Measurements from ENCODE around the gene ACSM5.
A peak's percentile ranks its signal among the peaks of the same experiment; 100 is the strongest.
"Not testable (repeated sequence)": the region's sequence is repeated elsewhere in the genome, so short reads cannot be mapped to it uniquely, and the experiment has no call there.

ACSM5 gene

DNA sequence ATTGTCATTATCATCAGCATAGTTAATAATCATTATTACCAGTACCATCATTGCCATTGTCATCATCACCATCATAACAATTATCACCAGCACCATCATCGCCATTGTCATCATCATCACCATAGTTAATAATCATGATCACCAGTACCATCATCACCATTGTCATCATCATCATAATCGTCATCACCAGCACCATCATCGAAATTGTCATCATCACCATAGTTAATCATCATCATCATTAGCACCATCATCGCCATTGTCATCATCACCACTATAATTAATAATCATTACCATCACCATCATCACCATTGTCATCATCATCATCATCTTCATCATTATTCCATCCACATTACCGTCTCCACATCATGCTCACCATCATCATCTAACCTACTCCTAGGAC, 18.3 kb upstream of the ACSM5 start:
- H3K27me3 Mint-ChIP-seq = peaks cover 15% of the 10 kb centered on the region
- H3K9me3 Mint-ChIP-seq = no peaks in the 10 kb centered on the region
- H3K4me1 Mint-ChIP-seq = no peaks in the 10 kb centered on the region
- DNase-seq (no peak), ATAC-seq (no peak)
- H3K27ac Mint-ChIP-seq = no peak overlapping the region
- no peak overlapping the region for H3K4me3 Mint-ChIP-seq

GRCh38 chr16:20393801-20394577, 15.3 kb upstream of the ACSM5 start:
- no peaks in the 10 kb centered on the region for H3K27me3 Mint-ChIP-seq
- H3K4me3 Mint-ChIP-seq = no peak overlapping the region
- DNase-seq (no peak), ATAC-seq (no peak)
- H3K9me3 Mint-ChIP-seq = no peaks in the 10 kb centered on the region
- H3K4me1 Mint-ChIP-seq = no peaks in the 10 kb centered on the region
- no peak overlapping the region for H3K27ac Mint-ChIP-seq

DNA sequence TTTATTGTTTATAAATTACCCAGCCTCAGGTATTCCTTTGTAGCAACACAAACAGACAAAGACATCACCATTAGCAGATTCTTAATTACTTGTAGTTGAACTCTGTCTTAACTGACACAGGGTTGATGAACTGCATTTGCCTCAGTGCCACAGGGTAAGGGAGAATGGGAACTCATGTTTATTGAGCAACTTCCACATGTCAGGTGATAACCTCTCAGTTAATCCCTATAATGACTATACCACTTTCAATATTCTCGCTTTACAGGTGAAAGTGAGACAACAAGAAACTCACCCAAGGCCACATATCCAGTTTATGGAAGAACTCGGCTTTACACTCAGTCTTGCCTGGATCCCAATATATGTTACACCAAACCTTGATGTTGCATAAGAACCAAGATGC, 13.4 kb upstream of the ACSM5 start:
- ATAC-seq (no peak), DNase-seq (no peak)
- H3K27me3 Mint-ChIP-seq = no peaks in the 10 kb centered on the region
- peak overlapping the region in 1 of 2 donors; percentile 38 for H3K27ac Mint-ChIP-seq
- H3K9me3 Mint-ChIP-seq = no peaks in the 10 kb centered on the region
- H3K4me1 Mint-ChIP-seq = no peaks in the 10 kb centered on the region
- no peak overlapping the region for H3K4me3 Mint-ChIP-seq

GRCh38 chr16:20396846-20397467, 12.4 kb upstream of the ACSM5 start:
- no peak for DNase-seq
- no peaks in the 10 kb centered on the region for H3K9me3 Mint-ChIP-seq
- ATAC-seq = no peak
- no peaks in the 10 kb centered on the region for H3K27me3 Mint-ChIP-seq
- no peaks in the 10 kb centered on the region for H3K4me1 Mint-ChIP-seq
- H3K4me3 Mint-ChIP-seq = no peak overlapping the region
- H3K27ac Mint-ChIP-seq = no peak overlapping the region

- Mint-ChIP-seq H3K4me1 (no peaks in the 10 kb centered on the region), H3K27me3 (no peaks in the 10 kb centered on the region), H3K9me3 (no peaks in the 10 kb centered on the region), H3K4me3 (no peak overlapping the region), H3K27ac (no peak overlapping the region)
- DNase-seq (no peak), ATAC-seq (no peak)
These were observed 11.8 kb upstream of the ACSM5 start for GRCh38 chr16:20397468-20398074.

DNA sequence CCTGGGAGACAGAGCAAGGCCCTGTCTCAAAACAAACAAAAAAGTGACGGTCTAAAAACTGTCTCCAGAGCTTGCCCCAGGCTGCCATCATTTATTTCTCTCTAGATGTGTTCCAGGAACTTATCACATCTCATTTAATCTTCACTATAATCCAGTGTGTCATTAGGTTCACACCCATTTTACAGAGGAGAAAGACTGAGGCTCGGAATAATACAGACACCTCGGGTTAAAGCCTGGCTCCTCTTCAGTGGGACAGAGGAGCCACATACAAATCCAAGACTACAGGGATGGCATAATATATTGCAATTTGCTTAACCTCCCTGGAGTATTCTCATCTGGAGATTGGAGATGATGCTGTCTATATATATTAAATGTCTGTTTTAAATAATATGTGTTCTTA, 10.7 kb upstream of the ACSM5 start:
- Mint-ChIP-seq H3K27me3 (no peaks in the 10 kb centered on the region), H3K9me3 (no peaks in the 10 kb centered on the region)

GRCh38 chr16:20399185-20399584, 10.1 kb upstream of the ACSM5 start:
- H3K4me3 Mint-ChIP-seq = no peak overlapping the region
- no peaks in the 10 kb centered on the region for H3K4me1 Mint-ChIP-seq
- no peaks in the 10 kb centered on the region for H3K9me3 Mint-ChIP-seq
- no peak for ATAC-seq
- no peak overlapping the region for H3K27ac Mint-ChIP-seq
- DNase-seq = no peak
- no peaks in the 10 kb centered on the region for H3K27me3 Mint-ChIP-seq

More for the DNA sequence above, 10.7 kb upstream of the ACSM5 start:
- no peak for ATAC-seq
- H3K4me3 Mint-ChIP-seq = no peak overlapping the region
- H3K4me1 Mint-ChIP-seq = no peaks in the 10 kb centered on the region
- H3K27ac Mint-ChIP-seq = no peak overlapping the region
- no peak for DNase-seq

DNA sequence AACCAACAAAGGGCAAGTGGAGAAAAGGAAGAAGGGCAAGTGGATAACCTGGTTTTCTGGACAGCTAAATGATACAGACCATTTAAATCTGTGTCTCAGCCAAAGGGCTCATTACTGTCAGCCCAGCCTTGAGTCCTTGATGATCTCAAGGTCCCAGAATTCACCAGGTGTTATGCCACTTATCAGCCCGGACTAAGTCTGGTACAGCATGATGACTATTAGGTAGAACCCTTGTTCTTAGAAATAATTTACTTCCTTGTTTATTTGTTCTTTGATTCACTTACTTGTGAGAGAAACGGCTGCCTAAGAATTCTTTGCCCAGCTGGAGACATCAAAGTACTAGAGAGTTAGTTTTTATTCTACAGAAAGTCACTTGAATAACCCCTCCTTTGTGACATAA, 8.3 kb upstream of the ACSM5 start:
- Mint-ChIP-seq H3K4me3 (no peak overlapping the region), H3K27me3 (no peaks in the 10 kb centered on the region), H3K4me1 (no peaks in the 10 kb centered on the region), H3K27ac (no peak overlapping the region), H3K9me3 (no peaks in the 10 kb centered on the region)
- DNase-seq (no peak), ATAC-seq (no peak)

DNA sequence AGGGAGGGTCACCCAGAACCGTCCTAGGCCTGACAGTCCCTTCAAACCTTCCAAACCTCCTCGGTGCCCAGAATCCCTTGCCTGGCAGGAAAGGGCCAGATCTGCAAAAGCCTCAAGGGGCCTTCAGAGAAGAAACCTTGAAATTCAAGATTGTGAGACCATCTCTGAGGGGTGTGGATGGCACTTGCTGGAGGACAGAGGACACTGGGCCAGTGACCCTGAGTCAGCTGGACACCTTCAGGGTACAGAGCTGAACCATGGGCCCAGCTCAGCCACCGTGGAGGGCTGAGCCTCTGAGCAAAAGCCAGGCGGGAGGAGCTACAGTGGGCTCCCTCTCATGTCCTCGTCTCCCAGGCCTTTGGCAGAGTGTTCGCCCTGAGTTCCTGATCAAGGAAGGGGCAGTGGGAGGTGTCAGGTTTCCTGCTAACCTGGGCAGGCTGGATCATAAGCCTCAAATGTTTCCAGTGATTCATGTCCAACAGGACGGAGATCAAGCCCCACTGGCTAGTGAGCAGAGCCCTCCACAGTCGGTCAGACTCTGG, 7.8 kb upstream of the ACSM5 start:
- H3K4me1 Mint-ChIP-seq = no peaks in the 10 kb centered on the region
- no peak overlapping the region for H3K27ac Mint-ChIP-seq
- DNase-seq (no peak), ATAC-seq (no peak)
- no peak overlapping the region for H3K4me3 Mint-ChIP-seq
- no peaks in the 10 kb centered on the region for H3K9me3 Mint-ChIP-seq
- no peaks in the 10 kb centered on the region for H3K27me3 Mint-ChIP-seq

DNA sequence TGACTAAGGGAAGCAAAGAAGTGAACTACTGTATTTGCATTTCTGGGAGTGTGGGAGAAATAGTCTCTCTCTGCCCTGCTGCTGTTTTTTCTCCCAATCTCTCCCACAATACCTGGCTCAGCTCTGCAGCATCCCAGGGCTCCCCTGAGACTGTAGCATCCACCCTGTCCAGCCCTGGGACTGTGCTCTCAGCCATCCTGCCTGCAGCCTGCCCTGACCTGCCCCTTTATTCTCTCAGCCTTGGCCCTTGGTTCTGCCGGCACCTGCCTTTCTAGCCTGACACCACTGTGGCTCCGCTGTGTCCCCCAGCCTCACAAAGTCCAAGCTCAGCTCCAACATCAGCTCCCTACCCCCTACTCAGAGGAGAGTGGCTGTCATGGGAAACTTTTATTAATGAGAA, 6.7 kb upstream of the ACSM5 start:
- no peaks in the 10 kb centered on the region for H3K4me1 Mint-ChIP-seq
- no peak overlapping the region for H3K4me3 Mint-ChIP-seq
- ATAC-seq (no peak), DNase-seq (no peak)
- H3K27me3 Mint-ChIP-seq = no peaks in the 10 kb centered on the region
- no peaks in the 10 kb centered on the region for H3K9me3 Mint-ChIP-seq
- peak overlapping the region in 1 of 2 donors; percentile 54 for H3K27ac Mint-ChIP-seq

GRCh38 chr16:20404637-20405036, 4.7 kb upstream of the ACSM5 start, which contains the start of gene PDILT:
Gene PDILT (minus strand): TSS chr16:20404737. CDS start chr16:20399300, 5,437 bp downstream.
- Mint-ChIP-seq H3K9me3 (no peaks in the 10 kb centered on the region), H3K27me3 (no peaks in the 10 kb centered on the region), H3K27ac (peak within 1 kb of the TSS; percentile 64 to 87), H3K4me1 (no peaks in the 10 kb centered on the region), H3K4me3 (no peak within 1 kb of the TSS)
- ATAC-seq = no peak
- DNase-seq = no peak

- Mint-ChIP-seq H3K4me1 (no peaks in the 10 kb centered on the region), H3K27me3 (peaks cover 12% of the 10 kb centered on the region), H3K27ac (no peak overlapping the region), H3K4me3 (no peak overlapping the region), H3K9me3 (no peaks in the 10 kb centered on the region)
- DNase-seq (no peak), ATAC-seq (no peak)
These were observed 888 bp downstream of the ACSM5 start for GRCh38 chr16:20410121-20410723.

DNA sequence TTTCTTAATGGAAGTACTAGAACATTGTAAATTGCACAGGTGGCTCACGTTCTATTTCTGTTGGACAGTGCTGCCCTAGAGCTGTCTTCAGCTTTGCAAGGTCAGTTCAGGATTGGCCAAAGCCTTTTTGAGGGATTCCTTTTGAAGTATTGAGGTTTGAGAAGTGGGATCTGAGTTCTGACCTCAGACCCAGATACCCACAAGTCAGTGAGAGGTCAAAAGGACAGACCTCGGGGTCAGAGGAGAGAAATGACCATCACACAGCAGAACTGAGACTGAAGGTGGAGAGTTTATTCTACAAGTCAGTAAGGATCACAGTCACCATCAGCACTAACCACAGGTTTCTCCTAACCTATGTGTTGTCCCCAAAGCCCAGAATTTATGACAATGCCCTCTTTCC, 1.7 kb downstream of the ACSM5 start:
- Mint-ChIP-seq H3K4me3 (no peak overlapping the region), H3K9me3 (no peaks in the 10 kb centered on the region)

DNA sequence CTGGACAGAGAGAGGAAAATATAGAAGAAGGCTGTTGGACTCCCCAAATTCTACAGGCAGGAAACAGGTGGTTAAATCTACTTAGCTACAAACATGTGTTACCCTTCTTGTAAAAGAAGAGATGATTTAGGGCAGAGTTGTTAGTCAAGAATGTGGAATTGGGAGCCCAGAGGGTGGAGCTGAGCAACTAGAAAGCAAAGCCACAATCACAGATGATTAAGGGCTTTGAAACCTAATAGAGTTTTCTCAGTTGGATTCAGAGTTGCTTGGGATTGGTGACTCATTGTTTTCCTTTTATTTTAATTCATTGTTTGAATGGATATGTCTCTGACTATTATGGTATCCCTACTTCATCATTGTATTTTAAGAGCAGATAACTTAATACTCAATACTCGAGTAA, 6.2 kb downstream of the ACSM5 start:
- H3K27ac Mint-ChIP-seq = no peak overlapping the region
- DNase-seq (no peak), ATAC-seq (no peak)
- H3K4me1 Mint-ChIP-seq = no peaks in the 10 kb centered on the region
- H3K4me3 Mint-ChIP-seq = no peak overlapping the region
- no peaks in the 10 kb centered on the region for H3K9me3 Mint-ChIP-seq
- H3K27me3 Mint-ChIP-seq = peaks cover 28% of the 10 kb centered on the region

More for the DNA sequence above, 1.7 kb downstream of the ACSM5 start:
- Mint-ChIP-seq H3K4me1 (no peaks in the 10 kb centered on the region), H3K27me3 (peaks cover 16% of the 10 kb centered on the region), H3K27ac (no peak overlapping the region)
- ATAC-seq (no peak), DNase-seq (no peak)

DNA sequence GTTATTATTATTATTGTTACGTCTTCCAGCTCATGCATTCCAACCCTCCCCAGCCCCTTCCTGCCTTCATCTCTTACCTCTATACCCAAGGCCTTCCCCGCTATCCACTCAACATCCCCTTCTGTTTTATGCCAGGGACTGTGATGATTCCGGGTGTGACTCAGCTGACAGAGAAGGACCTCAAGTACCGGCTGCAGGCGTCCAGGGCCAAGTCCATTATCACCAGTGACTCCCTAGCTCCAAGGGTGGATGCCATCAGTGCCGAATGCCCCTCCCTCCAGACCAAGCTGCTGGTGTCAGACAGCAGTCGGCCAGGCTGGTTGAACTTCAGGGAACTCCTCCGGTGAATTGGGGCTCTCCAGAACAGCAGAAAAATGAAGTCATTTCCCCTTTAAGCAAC, 9.8 kb downstream of the ACSM5 start:
- H3K9me3 Mint-ChIP-seq, DNase-seq, H3K4me3 Mint-ChIP-seq, H3K4me1 Mint-ChIP-seq, ATAC-seq, H3K27ac Mint-ChIP-seq: not testable (repeated sequence)
- peaks cover 33% of the 10 kb centered on the region for H3K27me3 Mint-ChIP-seq

- H3K4me1 Mint-ChIP-seq, H3K9me3 Mint-ChIP-seq, H3K4me3 Mint-ChIP-seq, H3K27ac Mint-ChIP-seq, ATAC-seq, DNase-seq: not testable (repeated sequence)
- H3K27me3 Mint-ChIP-seq = peaks cover 19% of the 10 kb centered on the region
These were observed 12.4 kb downstream of the ACSM5 start for GRCh38 chr16:20421748-20422147.

Data from stimulated activated naive CD8-positive, alpha-beta T cell treated with anti-CD3 and anti-CD28 coated beads, Interleukin-15, amount 100 ng/mL, for 72 hours (primary cell).